Mesenchymal stem cell (in vitro differentiated cells and primary cell): ENCODE measurements around the gene PHC2.
A peak's percentile ranks its signal among the peaks of the same experiment; 100 is the strongest.

Experiments used
- DNase-seq: peaks from one replicate; pipeline ENCODE4 v3.0.0-alpha.2; 2013
- H2AFZ ChIP-seq: one replicate; pipeline ENCODE4 v1.6.1; 2013; ENCODE audit warnings: low read depth, mild to moderate bottlenecking, control low read depth, inconsistent platforms, low read length, moderate library complexity
- H2AK5ac ChIP-seq: 2 replicates; pipeline ENCODE4 v1.6.1; 2013; ENCODE audit warnings: low read length, moderate library complexity, mild to moderate bottlenecking, inconsistent platforms; ENCODE audit not compliant: severe bottlenecking
- H2BK120ac ChIP-seq: one replicate; pipeline ENCODE4 v1.6.1; 2013; ENCODE audit warnings: low read depth, mild to moderate bottlenecking, inconsistent platforms, low read length, moderate library complexity
- H2BK12ac ChIP-seq, 2 experiments: one replicate each; pipeline ENCODE4 v1.6.1; 2013; ENCODE audit warnings: inconsistent platforms in 2 of 2, low read length in 2 of 2, mild to moderate bottlenecking in 2 of 2, moderate library complexity in 2 of 2, control low read depth in 1 of 2
- H2BK15ac ChIP-seq: one replicate; pipeline ENCODE4 v1.6.1; 2013; ENCODE audit warnings: mild to moderate bottlenecking, low read depth, inconsistent platforms; ENCODE audit not compliant: poor library complexity, severe bottlenecking
- H2BK5ac ChIP-seq: 2 replicates; pipeline ENCODE4 v1.6.1; 2013; ENCODE audit warnings: low read depth, mild to moderate bottlenecking, low read length, control low read depth, inconsistent platforms; ENCODE audit not compliant: poor library complexity, severe bottlenecking
- H3K14ac ChIP-seq, 2 experiments: one replicate each; pipeline ENCODE4 v1.6.1; 2013; ENCODE audit warnings: inconsistent platforms in 2 of 2, low read length in 2 of 2, control low read depth in 1 of 2, mild to moderate bottlenecking in 1 of 2, moderate library complexity in 1 of 2
- H3K18ac ChIP-seq, 2 experiments: one replicate each; pipeline ENCODE4 v1.6.1; 2013; ENCODE audit warnings: inconsistent platforms in 2 of 2, low read length in 2 of 2, control low read depth in 1 of 2, low read depth in 1 of 2, mild to moderate bottlenecking in 1 of 2
- H3K23ac ChIP-seq, 2 experiments: one replicate each; pipeline ENCODE4 v1.6.1; 2013; ENCODE audit warnings: inconsistent platforms in 2 of 2, low read length in 2 of 2, mild to moderate bottlenecking in 2 of 2, moderate library complexity in 2 of 2, control low read depth in 1 of 2
- H3K27ac ChIP-seq: 2 replicates; pipeline ENCODE4 v1.5.1; 2013; ENCODE audit warnings: mild to moderate bottlenecking, moderate library complexity, low read length, control low read depth, inconsistent platforms; ENCODE audit not compliant: poor library complexity, severe bottlenecking
- H3K27me3 ChIP-seq, 2 experiments: 2 replicates each; pipeline versions ENCODE4 v1.6.1 to v1.7.0; 2013; ENCODE audit warnings: low read length in 2 of 2, mild to moderate bottlenecking in 2 of 2, moderate library complexity in 2 of 2, control low read depth in 1 of 2, inconsistent platforms in 1 of 2; ENCODE audit not compliant: control insufficient read depth in 1 of 2, insufficient read depth in 1 of 2
- H3K36me3 ChIP-seq, 2 experiments: 2 replicates each; pipeline versions ENCODE4 v1.6.1 to v1.7.0; 2013; ENCODE audit warnings: low read length in 2 of 2, control low read depth in 1 of 2, inconsistent platforms in 1 of 2, low read depth in 1 of 2, mild to moderate bottlenecking in 1 of 2; ENCODE audit not compliant: insufficient read depth in 2 of 2, control insufficient read depth in 1 of 2
- H3K4ac ChIP-seq, 2 experiments: one replicate each; pipeline ENCODE4 v1.6.1; 2013; ENCODE audit warnings: inconsistent platforms in 2 of 2, low read length in 2 of 2, mild to moderate bottlenecking in 2 of 2, moderate library complexity in 2 of 2, control low read depth in 1 of 2, low read depth in 1 of 2
- H3K4me1 ChIP-seq: 2 replicates; pipeline ENCODE4 v1.6.1; 2013; ENCODE audit warnings: low read depth, low read length, control low read depth; ENCODE audit not compliant: control insufficient read depth, insufficient read depth
- H3K4me2 ChIP-seq: 2 replicates; pipeline ENCODE4 v1.6.1; 2013; ENCODE audit warnings: low read length, mild to moderate bottlenecking, inconsistent platforms; ENCODE audit not compliant: poor library complexity, severe bottlenecking
- H3K4me3 ChIP-seq, 2 experiments: 2 replicates each; pipeline versions ENCODE4 v1.5.1 to v1.7.0; 2013; ENCODE audit warnings: low read length in 2 of 2, mild to moderate bottlenecking in 2 of 2, control low read depth in 1 of 2, low read depth in 1 of 2; ENCODE audit not compliant: insufficient read depth in 1 of 2
- H3K79me1 ChIP-seq: replicated peaks from 2 replicates; pipeline ENCODE4 v1.6.1; 2013; ENCODE audit warnings: mild to moderate bottlenecking, control low read depth, low read length, inconsistent platforms; ENCODE audit not compliant: poor library complexity, severe bottlenecking
- H3K9ac ChIP-seq: 2 replicates; pipeline ENCODE4 v1.7.0; 2013; ENCODE audit warnings: mild to moderate bottlenecking, low read length, moderate library complexity
- H3K9me3 ChIP-seq: 2 replicates; pipeline ENCODE4 v1.7.0; 2013; ENCODE audit warnings: mild to moderate bottlenecking, low read length; ENCODE audit not compliant: control insufficient read depth
- H4K8ac ChIP-seq: one replicate; pipeline ENCODE4 v1.6.1; 2013; ENCODE audit warnings: inconsistent platforms, mild to moderate bottlenecking, low read length, moderate library complexity
- H4K91ac ChIP-seq: one replicate; pipeline ENCODE4 v1.6.1; 2013; ENCODE audit warnings: mild to moderate bottlenecking, low read length, inconsistent platforms
- WGBS: methylation state at CpG from one replicate; pipeline ENCODE4 v1.1.7; 2013; ENCODE audit warnings: mixed read lengths; 5-methylcytosine and 5-hydroxymethylcytosine counted together

PHC2 gene

GRCh38 chr1:33360367-33360766 is 70.5 kb downstream of the PHC2 start:
- no peak overlapping the region for H3K23ac ChIP-seq
- no peak overlapping the region for H3K9ac ChIP-seq
- peaks cover 23% of the 10 kb centered on the region for H3K4me1 ChIP-seq
- H2AK5ac ChIP-seq = no peak overlapping the region
- H3K79me1 ChIP-seq = peaks cover 24% of the 10 kb centered on the region
- no peak overlapping the region for H4K91ac ChIP-seq
- H3K9me3 ChIP-seq = no peaks in the 10 kb centered on the region
- H3K14ac ChIP-seq = no peak overlapping the region
- no peak for DNase-seq
- no peak overlapping the region for H2AFZ ChIP-seq
- peaks cover 25 to 89% of the 10 kb centered on the region in 2 experiments for H3K36me3 ChIP-seq
- no peak overlapping the region for H3K27ac ChIP-seq
- H4K8ac ChIP-seq = no peak overlapping the region
- no peak overlapping the region for H3K4me2 ChIP-seq
- H2BK120ac ChIP-seq = no peak overlapping the region
- 100% methylated on average over 1 of the region's 1 CpG for WGBS
- no peak overlapping the region for H2BK5ac ChIP-seq
- H3K18ac ChIP-seq = no peak overlapping the region
- H3K27me3 ChIP-seq = no peaks in the 10 kb centered on the region
- no peak overlapping the region for H3K4me3 ChIP-seq
- no peak overlapping the region for H2BK12ac ChIP-seq
- no peak overlapping the region for H3K4ac ChIP-seq
- no peak overlapping the region for H2BK15ac ChIP-seq

GRCh38 chr1:33359931-33360330 is 71.0 kb downstream of the PHC2 start:
- Histone ChIP-seq H3K23ac (peak overlapping the region in 1 of 2 experiments; percentile 67), H3K14ac (no peak overlapping the region), H3K18ac (no peak overlapping the region), H2BK12ac (no peak overlapping the region), H2BK15ac (no peak overlapping the region), H3K9me3 (no peaks in the 10 kb centered on the region), H2BK5ac (no peak overlapping the region), H3K27me3 (no peaks in the 10 kb centered on the region), H4K8ac (no peak overlapping the region), H2AFZ (no peak overlapping the region), H3K4me2 (no peak overlapping the region), H3K4me1 (peaks cover 18% of the 10 kb centered on the region), H3K9ac (no peak overlapping the region), H4K91ac (no peak overlapping the region), H3K27ac (no peak overlapping the region), H3K79me1 (peaks cover 24% of the 10 kb centered on the region), H3K4ac (no peak overlapping the region), H3K4me3 (no peak overlapping the region), H2AK5ac (no peak overlapping the region), H2BK120ac (no peak overlapping the region), H3K36me3 (peaks cover 24 to 89% of the 10 kb centered on the region in 2 experiments)
- WGBS = 98% methylated on average over 2 of the region's 2 CpGs
- no peak for DNase-seq

GRCh38 chr1:33358795-33359503 is 71.9 kb downstream of the PHC2 start:
- H2BK5ac ChIP-seq = no peak overlapping the region
- no peak overlapping the region for H4K8ac ChIP-seq
- DNase-seq = no peak
- H4K91ac ChIP-seq = no peak overlapping the region
- no peaks in the 10 kb centered on the region for H3K9me3 ChIP-seq
- WGBS = 85% methylated on average over 1 of the region's 3 CpGs
- no peak overlapping the region for H3K27ac ChIP-seq
- H2BK12ac ChIP-seq = no peak overlapping the region
- peaks cover 26% of the 10 kb centered on the region for H3K79me1 ChIP-seq
- no peak overlapping the region for H3K9ac ChIP-seq
- H3K4me2 ChIP-seq = no peak overlapping the region
- H2AK5ac ChIP-seq = no peak overlapping the region
- H3K4ac ChIP-seq = no peak overlapping the region
- no peak overlapping the region for H2BK15ac ChIP-seq
- H2BK120ac ChIP-seq = no peak overlapping the region
- H3K4me1 ChIP-seq = peaks cover 11% of the 10 kb centered on the region
- peaks cover 29 to 89% of the 10 kb centered on the region in 2 experiments for H3K36me3 ChIP-seq
- no peak overlapping the region for H3K14ac ChIP-seq
- H3K4me3 ChIP-seq = no peak overlapping the region
- no peak overlapping the region for H3K23ac ChIP-seq
- no peak overlapping the region for H3K18ac ChIP-seq
- no peaks in the 10 kb centered on the region for H3K27me3 ChIP-seq
- H2AFZ ChIP-seq = no peak overlapping the region

GRCh38 chr1:33358114-33358794 is 72.6 kb downstream of the PHC2 start:
- Histone ChIP-seq H2BK15ac (no peak overlapping the region), H3K23ac (no peak overlapping the region), H2BK12ac (no peak overlapping the region), H2BK5ac (no peak overlapping the region), H3K14ac (no peak overlapping the region), H3K4ac (no peak overlapping the region), H2AK5ac (no peak overlapping the region), H2BK120ac (no peak overlapping the region), H3K79me1 (peaks cover 24% of the 10 kb centered on the region), H4K91ac (no peak overlapping the region), H3K9me3 (no peaks in the 10 kb centered on the region), H3K36me3 (peaks cover 35 to 90% of the 10 kb centered on the region in 2 experiments), H3K4me3 (no peak overlapping the region), H4K8ac (no peak overlapping the region), H3K27me3 (no peaks in the 10 kb centered on the region), H3K27ac (no peak overlapping the region), H3K4me1 (peaks cover 4% of the 10 kb centered on the region), H3K18ac (no peak overlapping the region), H2AFZ (no peak overlapping the region), H3K9ac (no peak overlapping the region), H3K4me2 (no peak overlapping the region)
- 90% methylated on average over 3 of the region's 4 CpGs for WGBS
- DNase-seq = no peak
